ENCODE results near the gene GALNT6. TPM values are rescaled to one million over a fixed set of nuclear protein-coding genes. Genes with fewer than 3 reads are reported as not detected.

GALNT6 gene
- polyA plus RNA-seq, 2 of the 4 experiments (the other 2 are of a cell fraction) = 3.6 to 4.3 TPM

GRCh38 chr12:51437431-51437830 is 46.2 kb upstream of the GALNT6 start:
- Histone ChIP-seq H3K4me3 (no peak overlapping the region), H3K9me3 (no peaks in the 10 kb centered on the region), H3K4me1 (no peaks in the 10 kb centered on the region), H3K27ac (no peak overlapping the region), H3K4me2 (no peak overlapping the region)
- no peak for FAIRE-seq
- DNase-seq (ENCODE audit: low read depth in 1 of 2, low spot score in 1 of 2) = no peak
- 39% methylated on average over 1 of the region's 1 CpG for WGBS (ENCODE audit: missing lambda C conversion rate)
- CTCF ChIA-PET = interaction anchor here (0.5 to 2.1 kb wide), 4 partner anchors 16 to 588 kb away, joined by 3 to 12 read pairs (median 3); no protein-coding TSS in a partner anchor
- TF ChIP-seq GATA3 (IDR thresholded peaks at IDR 0.05; ENCODE audit: borderline replicate concordance) (no peak), NFE2L2 (conservative IDR thresholded peaks at IDR 0.05; ENCODE audit: low read length) (no peak), ZSCAN20 (CRISPR knock-in tag; IDR thresholded peaks at IDR 0.05) (no peak), HDAC2 (IDR thresholded peaks at IDR 0.05) (no peak), SMC3 (IDR thresholded peaks at IDR 0.05) (no peak), CEBPB (IDR thresholded peaks at IDR 0.05) (no peak)
- ATAC-seq = no peak
- POLR2A ChIA-PET = no interaction called here

- ATAC-seq (no peak), FAIRE-seq (no peak), DNase-seq (ENCODE audit: low read depth in 1 of 2, low spot score in 1 of 2) (no peak)
- CTCF ChIA-PET = no interaction called here
- Histone ChIP-seq H3K4me2 (no peak overlapping the region), H3K4me3 (no peak overlapping the region), H3K9me3 (no peaks in the 10 kb centered on the region), H3K4me1 (0 out of 3 replicates have a peak, but pooled peaks cover 7% of the 10 kb centered on the region), H3K27ac (no peak overlapping the region)
- no peak for TF ChIP-seq TFCP2L1 (CRISPR knock-in tag; IDR thresholded peaks at IDR 0.05)
- no peak for TF ChIP-seq MAX (IDR thresholded peaks at IDR 0.05)
- TF ChIP-seq CBX8 (IDR thresholded peaks at IDR 0.05) = no peak
- no peak for TF ChIP-seq RFX5 (IDR thresholded peaks at IDR 0.05)
- TF ChIP-seq HMGXB4 (CRISPR knock-in tag; IDR thresholded peaks at IDR 0.05; ENCODE audit: borderline replicate concordance) = no peak
- no peak for TF ChIP-seq PHF8 (IDR thresholded peaks at IDR 0.05; ENCODE audit: borderline replicate concordance, low read depth)
- TF ChIP-seq ZSCAN20 (CRISPR knock-in tag; IDR thresholded peaks at IDR 0.05) = no peak
- no peak for TF ChIP-seq PBX3 (IDR thresholded peaks at IDR 0.05)
- TF ChIP-seq KDM1A (IDR thresholded peaks at IDR 0.05; ENCODE audit: low read depth) = no peak
- TF ChIP-seq E2F6 (IDR thresholded peaks at IDR 0.05; ENCODE audit: borderline replicate concordance, low read depth) = no peak
- no peak for TF ChIP-seq POLR2A (IDR thresholded peaks at IDR 0.05; ENCODE audit: low read length)
- TF ChIP-seq ESRRA (IDR thresholded peaks at IDR 0.05; ENCODE audit: borderline replicate concordance, low read length) = no peak
- no peak for TF ChIP-seq ATOH8 (CRISPR knock-in tag; IDR thresholded peaks at IDR 0.05; ENCODE audit: low read depth)
- POLR2A ChIA-PET = no interaction called here
- WGBS (ENCODE audit: missing lambda C conversion rate) = 9% methylated on average over 1 of the region's 1 CpG
Observed at GRCh38 chr12:51434305-51434704, 43.1 kb upstream of the GALNT6 start.

GRCh38 chr12:51432921-51433320 is 41.7 kb upstream of the GALNT6 start:
- POLR2A ChIA-PET = no interaction called here
- no peak for FAIRE-seq
- CTCF ChIA-PET = interaction anchor here (1.4 to 4.7 kb wide), 2 partner anchors 12 to 388 kb away, joined by 3 to 26 read pairs; no protein-coding TSS in a partner anchor
- ATAC-seq = no peak; a peak in 1 of 6 replicates
- WGBS (ENCODE audit: missing lambda C conversion rate) = 63% methylated on average over 2 of the region's 2 CpGs
- Histone ChIP-seq H3K27ac (no peak overlapping the region), H3K4me2 (no peak overlapping the region), H3K9me3 (no peaks in the 10 kb centered on the region), H3K4me3 (no peak overlapping the region), H3K4me1 (0 out of 3 replicates have a peak, but pooled peaks cover 7% of the 10 kb centered on the region)
- TF ChIP-seq NPAS2 (CRISPR knock-in tag; IDR thresholded peaks at IDR 0.05; ENCODE audit: borderline replicate concordance) (no peak), SMC3 (IDR thresholded peaks at IDR 0.05) (no peak), KDM5A (IDR thresholded peaks at IDR 0.05) (no peak), ZFP36 (IDR thresholded peaks at IDR 0.05; ENCODE audit: borderline replicate concordance, partially characterized antibody) (no peak), HEYL (CRISPR knock-in tag; IDR thresholded peaks at IDR 0.05) (no peak), PHF8 (IDR thresholded peaks at IDR 0.05; ENCODE audit: borderline replicate concordance, low read depth) (no peak)
- DNase-seq (ENCODE audit: low read depth in 1 of 2, low spot score in 1 of 2) = no peak
